IPS-18c (cell line): ENCODE measurements around the gene MROH9.
"Not testable (repeated sequence)": the region's sequence is repeated elsewhere in the genome, so short reads cannot be mapped to it uniquely, and the experiment has no call there.

Source experiments
- H3K4me3 ChIP-seq: 2 replicates; pipeline ENCODE4 v1.7.0; 2013; ENCODE audit warnings: low read depth, mild to moderate bottlenecking, low read length, moderate library complexity; ENCODE audit not compliant: insufficient read depth
- H3K9me3 ChIP-seq: one replicate; pipeline ENCODE4 v1.6.1; 2013; ENCODE audit warnings: mild to moderate bottlenecking, low read length, moderate library complexity; ENCODE audit not compliant: control insufficient read depth, insufficient read depth

Gene MROH9, protein sequence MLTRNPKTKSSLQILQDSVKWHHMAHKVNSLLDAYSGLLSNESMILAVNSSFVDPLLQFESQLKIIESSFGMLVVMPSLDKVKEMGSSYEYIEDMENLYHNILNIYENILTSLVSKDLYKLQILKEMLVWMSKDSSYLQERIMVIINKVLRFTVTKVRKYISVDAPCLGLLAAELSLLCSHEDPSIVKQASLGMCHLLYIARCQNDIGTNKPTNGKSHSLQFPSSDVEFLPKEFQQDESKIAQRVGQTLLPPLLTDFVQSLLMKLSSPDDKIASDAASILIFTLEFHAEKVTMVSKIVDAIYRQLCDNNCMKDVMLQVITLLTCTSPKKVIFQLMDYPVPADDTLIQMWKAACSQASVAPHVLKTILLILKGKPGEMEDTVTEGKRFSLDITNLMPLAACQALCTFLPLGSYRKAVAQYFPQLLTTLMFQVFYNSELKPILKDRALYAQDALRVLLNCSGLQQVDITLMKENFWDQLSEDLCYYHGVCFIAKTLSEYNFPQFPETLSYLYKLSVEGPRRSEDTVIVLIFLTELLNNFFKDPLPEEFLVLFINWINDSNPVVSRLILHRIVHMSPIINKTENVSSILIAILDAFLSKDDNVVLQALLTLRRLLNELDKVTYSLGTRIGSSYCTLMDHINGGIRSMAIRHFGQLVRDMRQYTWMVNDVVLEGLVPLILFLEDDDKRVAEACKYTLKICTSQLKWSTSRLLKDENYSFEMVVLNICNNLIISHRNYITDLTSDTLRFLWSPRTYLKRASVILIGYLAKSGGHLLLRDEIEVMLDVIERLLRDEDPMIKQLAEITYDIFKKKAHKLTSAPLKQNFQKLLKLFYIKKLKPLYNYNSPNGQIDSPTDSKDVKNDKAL

DNA sequence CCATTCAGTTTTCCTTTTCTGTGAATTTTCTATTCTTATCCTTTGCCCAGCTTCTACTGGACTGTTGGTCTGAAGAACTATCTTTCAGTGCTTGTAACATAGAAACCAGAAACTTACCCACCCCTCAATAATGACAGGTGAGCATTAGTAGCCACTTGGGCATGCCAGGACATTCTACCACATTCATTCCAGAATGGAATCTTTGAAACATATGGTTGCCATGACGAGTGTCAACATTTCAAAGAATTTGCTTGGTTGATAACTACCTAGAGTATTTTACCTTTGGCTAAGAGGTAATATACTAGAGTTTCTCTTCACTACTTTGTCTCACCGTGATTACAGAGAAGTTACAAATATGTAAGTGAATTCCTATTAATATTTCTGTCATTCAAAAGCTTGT is at the start of gene MROH9:
TSS of gene MROH9 (plus strand) at position 304 of the 400 bp plus-strand sequence. CDS start 10,023 bp downstream, outside the sequence.
- no peak within 1 kb of the TSS for H3K4me3 ChIP-seq
- no peaks in the 10 kb centered on the region for H3K9me3 ChIP-seq

DNA sequence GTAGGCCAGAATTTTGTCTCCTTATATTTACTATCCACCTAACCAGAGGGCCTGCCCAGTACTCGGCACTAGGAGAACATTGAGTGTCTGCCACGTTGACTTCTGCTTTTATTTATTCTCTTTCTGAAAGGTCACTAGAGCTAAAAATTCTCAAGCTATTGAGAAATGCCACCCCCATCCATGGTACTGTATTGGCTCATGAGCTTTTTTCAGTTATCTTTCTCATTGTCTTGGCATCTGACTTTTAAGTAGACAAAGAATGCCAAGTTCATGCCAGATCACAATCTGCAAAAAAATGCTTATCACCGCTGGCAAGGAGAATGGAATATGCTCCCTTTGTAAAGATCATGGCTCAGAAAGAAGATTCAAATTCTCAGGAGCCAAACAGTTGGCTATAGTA is 49.8 kb upstream of the MROH9 start:
- H3K9me3 ChIP-seq, result no peaks in the 10 kb centered on the region
- H3K4me3 ChIP-seq, result no peak overlapping the region

DNA sequence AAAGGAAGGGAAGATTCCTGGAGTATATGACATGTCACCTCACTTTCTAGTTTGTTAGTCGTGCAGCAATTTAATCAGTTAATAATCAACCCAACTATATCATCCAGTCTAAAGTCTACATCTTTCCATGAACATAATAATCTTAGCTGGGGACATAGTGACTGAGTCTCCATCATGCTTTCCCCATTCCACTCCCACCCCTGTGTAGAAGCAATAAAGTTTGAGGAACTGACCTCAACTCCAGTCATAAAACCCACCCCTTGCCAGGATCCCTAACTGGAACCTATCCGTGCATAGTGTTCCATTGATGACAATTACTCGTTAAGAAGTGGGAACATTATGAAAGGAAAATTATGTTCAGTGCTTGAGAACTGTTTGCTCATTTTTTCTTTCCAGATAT is 48.9 kb upstream of the MROH9 start:
- no peak overlapping the region for H3K4me3 ChIP-seq
- no peaks in the 10 kb centered on the region for H3K9me3 ChIP-seq

DNA sequence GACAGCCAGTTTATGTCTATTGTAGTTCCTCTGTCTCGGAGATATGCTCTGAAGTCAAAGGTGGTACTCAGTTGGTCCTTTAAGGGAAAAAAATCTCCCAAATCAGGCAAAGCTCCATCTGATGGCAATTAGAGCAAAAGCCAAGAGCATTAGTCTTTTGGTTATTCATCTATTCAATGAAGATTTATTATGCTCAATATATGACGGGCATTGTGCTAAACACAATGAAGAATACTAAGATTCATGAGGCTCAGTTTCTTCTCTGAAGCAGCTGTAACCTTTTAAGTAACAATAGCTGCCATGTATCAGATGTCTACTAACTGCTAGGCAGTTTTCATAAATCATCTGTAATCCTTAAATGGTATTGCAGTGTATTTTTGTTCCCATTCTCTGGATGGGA is 47.6 kb upstream of the MROH9 start:
- Histone ChIP-seq H3K9me3 (no peaks in the 10 kb centered on the region), H3K4me3 (no peak overlapping the region)

DNA sequence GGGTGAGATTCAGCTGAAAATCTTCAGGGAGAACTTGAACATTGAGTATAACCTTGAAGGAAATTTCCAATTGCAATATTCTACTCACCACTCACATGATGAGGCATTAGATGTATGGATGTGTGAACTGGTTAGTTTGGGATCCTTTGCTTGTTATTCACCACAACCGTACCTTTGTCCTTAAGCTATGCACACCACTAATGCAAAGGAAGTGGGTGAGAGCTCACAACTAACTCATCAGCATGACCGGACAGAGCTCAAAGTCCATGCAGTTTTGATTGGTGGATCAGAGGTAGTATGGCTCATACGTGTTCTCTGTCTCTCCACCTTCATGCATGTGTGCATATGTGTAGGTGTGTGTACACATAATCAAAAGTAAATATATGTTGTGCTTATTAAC is 43.5 kb upstream of the MROH9 start:
- H3K9me3 ChIP-seq, result no peaks in the 10 kb centered on the region
- H3K4me3 ChIP-seq, result no peak overlapping the region

DNA sequence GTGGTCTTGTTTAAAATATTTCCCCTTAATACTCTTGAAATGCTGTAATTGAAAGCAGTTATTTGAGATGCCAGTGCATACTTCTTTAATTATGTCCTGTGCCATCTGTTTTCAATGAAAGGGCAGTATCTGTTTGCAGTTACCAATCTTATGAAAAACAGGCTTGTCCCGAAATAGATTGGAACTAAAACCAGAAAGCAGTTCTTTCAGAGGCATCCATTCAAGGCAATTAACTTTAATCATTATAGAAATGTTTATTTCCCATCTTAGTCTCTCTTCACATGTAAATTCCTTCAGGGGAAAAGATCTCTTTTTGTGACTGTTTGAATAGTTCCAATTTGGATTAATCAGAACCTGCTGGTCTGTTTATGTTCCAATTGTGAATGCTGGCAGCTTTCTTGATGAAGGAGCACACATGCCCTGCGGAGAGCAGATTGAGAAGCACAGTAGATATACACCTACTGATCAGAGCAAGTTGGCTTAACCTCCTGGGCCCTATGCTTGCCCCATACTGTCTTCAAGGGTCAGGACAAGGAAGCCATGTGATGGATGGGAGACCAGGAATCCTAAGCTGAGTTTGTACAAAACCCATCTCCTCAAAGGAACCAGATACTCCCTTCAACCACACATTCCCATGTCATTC is 41.6 kb upstream of the MROH9 start:
- Histone ChIP-seq H3K9me3 (no peaks in the 10 kb centered on the region), H3K4me3 (no peak overlapping the region)

DNA sequence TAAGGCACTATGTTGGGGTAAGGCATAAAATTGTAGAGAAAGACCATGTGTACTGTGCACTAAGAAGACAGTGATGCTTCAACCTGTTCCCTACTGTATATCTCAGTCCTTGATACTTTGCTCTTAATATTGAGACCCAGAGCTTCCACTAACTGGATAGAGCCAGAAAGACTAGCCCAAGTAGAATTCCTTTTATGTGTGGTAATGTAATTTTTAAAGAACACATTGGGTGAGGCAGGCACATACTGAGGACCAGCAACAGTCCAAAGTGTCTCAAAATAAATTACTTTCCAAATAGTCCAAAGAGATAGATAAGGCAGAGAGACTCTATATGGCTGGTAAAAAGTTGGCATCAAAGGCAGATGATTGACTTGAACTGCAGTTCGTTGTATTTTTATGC is 31.4 kb upstream of the MROH9 start:
- no peaks in the 10 kb centered on the region for H3K9me3 ChIP-seq
- no peak overlapping the region for H3K4me3 ChIP-seq

DNA sequence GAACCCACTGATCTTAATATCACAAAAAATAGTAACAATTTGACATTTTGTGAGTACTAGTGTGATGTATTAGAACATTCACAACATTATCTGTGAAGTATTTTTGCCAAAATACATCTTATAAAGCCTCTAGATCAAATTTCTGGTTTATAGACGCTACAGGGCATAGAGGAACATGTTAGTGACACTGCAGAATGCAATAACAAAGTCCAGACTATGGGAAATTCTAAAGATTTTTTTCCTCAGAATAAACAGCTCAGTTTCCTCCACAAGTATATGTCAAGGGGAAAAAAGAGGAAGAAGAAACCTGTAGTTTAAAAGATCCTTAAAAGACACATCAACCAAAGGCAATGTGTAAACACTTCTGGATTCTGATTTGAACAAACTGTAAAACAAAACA is 26.4 kb upstream of the MROH9 start:
- Histone ChIP-seq H3K4me3 (no peak overlapping the region), H3K9me3 (no peaks in the 10 kb centered on the region)

DNA sequence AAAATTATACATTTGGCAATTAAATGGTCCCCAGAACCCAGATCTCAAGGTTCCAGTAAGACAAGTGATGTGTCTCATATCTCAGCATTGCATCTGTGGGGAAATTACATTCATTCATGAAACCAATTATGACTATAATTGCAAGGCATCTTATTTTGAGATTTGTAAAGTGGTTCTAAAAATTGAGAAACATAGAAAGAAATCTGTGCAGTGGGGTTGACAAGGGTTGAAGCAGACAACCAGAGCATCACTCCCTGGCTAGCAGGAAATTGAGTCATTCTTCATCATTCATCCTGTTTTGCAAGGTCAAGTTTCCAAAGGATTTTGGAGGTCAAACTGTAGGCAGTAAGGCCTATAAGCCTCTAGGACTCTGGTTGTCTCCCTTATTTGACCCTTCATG is 25.1 kb upstream of the MROH9 start:
- no peaks in the 10 kb centered on the region for H3K9me3 ChIP-seq
- H3K4me3 ChIP-seq, result no peak overlapping the region

DNA sequence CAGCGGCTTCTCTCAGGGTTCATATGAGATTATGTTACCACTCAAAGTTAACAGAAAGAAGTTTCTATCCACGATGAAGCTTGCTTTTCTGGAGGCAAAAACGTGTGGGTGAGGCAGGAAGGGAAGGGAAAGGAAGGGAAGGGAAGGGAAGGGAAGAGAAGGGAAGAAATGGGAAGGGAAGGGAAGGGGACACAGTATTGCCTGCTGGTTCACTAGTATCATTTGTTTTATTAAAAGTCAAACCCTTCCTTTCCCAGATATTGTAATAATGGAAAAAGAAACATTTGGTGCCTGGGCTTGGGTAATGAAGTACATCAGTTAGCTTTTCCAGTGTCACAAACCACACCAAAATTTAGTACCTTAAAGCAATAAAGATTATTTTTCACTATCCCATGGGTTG is 18.0 kb upstream of the MROH9 start:
- Histone ChIP-seq H3K4me3 (no peak overlapping the region), H3K9me3 (peaks cover 4% of the 10 kb centered on the region)

DNA sequence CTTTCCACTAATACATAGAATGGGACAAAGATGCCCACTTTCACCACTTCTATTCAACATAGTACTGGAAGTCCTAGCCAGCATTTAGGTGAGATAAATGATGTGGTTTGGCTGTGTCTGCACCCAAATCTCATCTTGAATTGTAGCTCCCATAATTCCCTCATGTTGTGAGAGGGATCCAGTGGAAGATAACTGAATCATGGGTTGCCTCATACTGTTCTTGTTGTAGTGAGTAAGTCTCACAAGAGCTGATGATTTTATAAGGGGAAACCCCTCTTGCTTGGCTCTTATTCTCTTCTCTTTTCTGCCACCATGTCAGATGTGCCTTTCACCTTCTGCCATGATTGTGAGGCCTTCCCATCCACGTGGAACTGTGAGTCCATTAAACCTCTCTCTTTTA is 10.7 kb upstream of the MROH9 start:
- not testable (repeated sequence) for H3K4me3 ChIP-seq, H3K9me3 ChIP-seq

DNA sequence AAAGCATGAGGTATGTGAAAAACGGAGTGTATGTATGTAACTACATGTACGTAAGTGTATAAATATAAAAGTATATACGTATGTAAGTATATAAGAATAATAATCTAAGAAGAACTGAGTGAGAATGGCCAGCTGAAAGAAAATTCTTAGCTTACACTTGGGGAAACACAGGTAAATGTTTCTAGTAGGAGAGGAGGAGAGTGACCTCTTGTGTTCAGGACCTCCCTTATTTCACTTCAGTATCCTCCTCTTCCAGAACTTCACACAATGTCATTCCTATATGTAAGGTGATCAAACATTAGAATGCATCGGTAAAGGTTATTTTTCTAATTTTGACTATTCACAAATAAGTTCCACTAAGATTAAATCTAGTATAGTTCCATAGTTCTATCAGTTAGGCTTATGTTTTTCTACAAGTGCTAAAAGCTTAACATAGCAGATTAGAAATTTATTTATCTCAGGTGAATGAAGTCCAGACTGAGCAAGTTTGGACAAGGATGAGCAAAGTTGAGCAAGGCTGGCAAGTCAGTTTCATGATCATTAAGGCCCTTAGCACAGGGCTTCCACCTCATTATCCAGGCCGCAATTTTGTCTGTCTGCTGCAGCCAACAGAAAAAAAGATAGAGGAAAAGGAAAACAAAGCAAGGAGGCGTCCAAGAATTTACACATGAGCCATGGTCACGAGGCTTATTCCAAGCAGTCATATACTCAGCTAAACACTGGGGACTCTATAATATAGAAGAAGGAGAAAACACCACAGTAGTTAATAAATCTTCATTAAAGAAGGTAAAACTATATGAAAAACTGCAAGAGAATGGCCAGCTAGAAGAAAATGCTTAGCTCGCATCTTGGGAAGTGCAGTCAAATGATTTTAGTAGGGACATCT is 7.1 kb upstream of the MROH9 start:
- Histone ChIP-seq H3K4me3 (no peak overlapping the region), H3K9me3 (no peaks in the 10 kb centered on the region)

DNA sequence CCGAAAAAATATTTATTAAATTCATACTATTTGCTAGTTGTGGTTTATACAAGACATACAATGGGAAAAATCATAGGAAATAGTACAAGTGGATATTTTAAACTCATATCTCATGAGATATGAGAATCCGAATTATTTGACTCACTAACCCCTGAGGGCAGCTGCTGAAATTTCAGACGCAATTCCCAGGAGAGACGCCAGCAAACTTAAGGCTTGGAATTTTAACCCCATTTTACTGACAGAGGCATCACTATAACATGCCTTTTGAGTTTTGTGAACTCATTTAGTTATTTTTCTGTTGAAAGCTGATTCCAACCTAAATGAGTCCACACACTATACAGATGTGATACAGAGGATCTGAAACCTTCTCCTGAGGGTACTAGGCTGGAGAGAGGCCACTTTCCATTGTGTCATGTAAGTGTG is 5.9 kb upstream of the MROH9 start:
- H3K9me3 ChIP-seq, result no peaks in the 10 kb centered on the region
- no peak overlapping the region for H3K4me3 ChIP-seq

DNA sequence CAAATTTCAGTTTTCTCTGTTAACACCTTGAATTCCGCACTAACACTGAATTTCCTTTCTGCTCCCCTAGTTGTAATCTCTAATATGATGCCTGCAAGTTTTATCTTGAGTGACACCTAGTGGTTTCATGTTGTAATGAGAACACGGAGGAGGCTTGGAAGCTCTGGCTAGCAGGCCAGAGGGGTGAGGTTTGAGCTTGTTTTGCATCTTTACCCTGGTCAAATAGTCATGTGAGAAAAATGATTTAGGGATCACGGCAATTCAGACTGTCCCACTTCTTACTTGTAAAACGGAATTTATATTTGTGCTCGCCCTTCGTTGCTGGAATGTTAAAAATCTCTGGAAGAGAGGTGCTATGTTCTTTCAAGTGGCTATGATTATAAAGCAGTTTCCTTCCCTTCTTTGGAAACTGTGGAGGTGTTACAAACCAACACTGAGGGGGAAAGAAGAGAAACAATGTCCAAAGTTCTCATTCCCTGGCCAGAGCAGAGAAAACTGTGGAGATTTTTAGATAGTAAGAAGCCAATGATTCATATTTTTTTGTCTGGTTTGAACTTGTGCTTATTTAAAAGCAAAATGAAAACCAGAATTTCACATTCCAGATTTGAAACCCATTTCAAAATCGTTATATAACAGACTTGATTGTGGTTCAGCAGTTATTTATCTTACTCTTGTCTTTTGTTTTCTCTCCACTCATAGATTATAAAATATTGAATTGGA is 5.3 kb upstream of the MROH9 start:
- Histone ChIP-seq H3K9me3 (no peaks in the 10 kb centered on the region), H3K4me3 (no peak overlapping the region)

DNA sequence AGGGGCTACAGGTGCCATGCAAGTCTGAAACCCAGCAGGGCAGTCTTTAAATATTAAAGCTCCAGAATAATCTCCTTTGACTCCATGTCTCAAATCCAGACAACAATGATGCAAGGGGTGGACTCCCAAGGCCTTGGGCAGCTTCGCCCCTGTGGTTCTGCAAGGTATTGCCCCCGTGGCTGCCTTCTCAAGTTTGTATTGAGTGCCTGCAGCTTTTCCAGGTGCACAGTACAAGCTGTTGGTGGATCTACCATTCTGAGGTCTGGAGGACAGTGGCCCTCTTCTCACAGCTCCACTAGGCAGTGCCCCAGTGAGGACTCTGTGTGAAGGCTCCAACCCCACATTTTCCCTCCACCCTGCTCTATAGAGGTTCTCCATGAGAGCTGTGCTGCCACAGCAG is 3.7 kb upstream of the MROH9 start:
- H3K4me3 ChIP-seq, result no peak overlapping the region

DNA sequence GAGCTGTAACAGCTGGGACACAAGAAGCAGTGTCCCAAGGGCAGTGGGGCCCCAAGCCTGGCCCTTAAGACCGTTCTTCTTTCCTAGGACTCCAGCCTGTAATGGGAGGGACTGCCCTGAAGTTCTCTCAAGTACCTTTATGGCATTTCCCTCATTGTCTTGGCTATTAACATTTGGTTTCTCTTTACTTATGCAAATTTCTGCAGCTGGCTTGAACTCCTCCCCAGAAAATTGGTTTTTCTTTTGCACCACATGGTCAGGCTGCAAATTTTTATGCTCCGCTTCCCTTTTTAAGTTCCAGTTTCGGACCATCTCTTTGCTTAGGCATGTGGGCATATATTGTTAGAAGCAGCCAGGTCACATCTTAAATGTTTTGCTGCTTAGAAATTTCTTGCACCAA is 3.1 kb upstream of the MROH9 start:
- Histone ChIP-seq H3K9me3 (no peaks in the 10 kb centered on the region), H3K4me3 (no peak overlapping the region)

More for the DNA sequence above, 3.7 kb upstream of the MROH9 start:
- no peaks in the 10 kb centered on the region for H3K9me3 ChIP-seq
